Measurements from ENCODE around the gene SNRPD1. TPM values are rescaled to one million over a fixed set of nuclear protein-coding genes. Genes with fewer than 3 reads are reported as not detected.
"Not testable (repeated sequence)": the region's sequence is repeated elsewhere in the genome, so short reads cannot be mapped to it uniquely, and the experiment has no call there.

The SNRPD1 gene
- total RNA-seq, 1 donor from 2014 or later = 58.1 TPM

DNA sequence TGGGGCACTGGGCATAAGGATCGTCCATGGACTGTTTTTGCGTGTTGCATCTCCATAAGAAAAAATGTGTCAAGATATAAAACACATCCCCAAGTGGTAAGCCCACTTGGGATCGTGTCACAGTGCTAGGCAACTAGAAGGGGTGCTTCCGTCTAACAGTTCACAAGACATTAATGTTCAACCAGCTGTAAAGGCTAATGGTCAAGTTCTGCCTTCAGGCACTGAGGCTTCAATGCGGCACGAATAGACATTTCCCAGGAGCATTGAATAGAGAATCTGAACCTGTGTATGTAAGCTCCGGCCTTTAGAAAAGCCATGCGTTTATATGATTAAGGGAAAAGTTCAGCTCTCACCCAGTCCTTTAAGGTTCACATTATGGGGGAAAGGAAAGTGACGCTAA lies 50.5 kb downstream of the SNRPD1 start:
- Mint-ChIP-seq H3K36me3 (ENCODE audit: low read depth) (peaks cover 29% of the 10 kb centered on the region), H3K27me3 (no peaks in the 10 kb centered on the region), H3K27ac (no peak overlapping the region), H3K4me3 (no peak overlapping the region), H3K4me1 (no peaks in the 10 kb centered on the region), H3K9me3 (no peaks in the 10 kb centered on the region)
- ChIA-PET CTCF (no interaction called here), POLR2A (interaction anchor here (0.6 kb wide), 1 partner anchor 100 kb away, joined by 3 read pairs; no protein-coding TSS in a partner anchor)
- TF ChIP-seq, protein P1, sequence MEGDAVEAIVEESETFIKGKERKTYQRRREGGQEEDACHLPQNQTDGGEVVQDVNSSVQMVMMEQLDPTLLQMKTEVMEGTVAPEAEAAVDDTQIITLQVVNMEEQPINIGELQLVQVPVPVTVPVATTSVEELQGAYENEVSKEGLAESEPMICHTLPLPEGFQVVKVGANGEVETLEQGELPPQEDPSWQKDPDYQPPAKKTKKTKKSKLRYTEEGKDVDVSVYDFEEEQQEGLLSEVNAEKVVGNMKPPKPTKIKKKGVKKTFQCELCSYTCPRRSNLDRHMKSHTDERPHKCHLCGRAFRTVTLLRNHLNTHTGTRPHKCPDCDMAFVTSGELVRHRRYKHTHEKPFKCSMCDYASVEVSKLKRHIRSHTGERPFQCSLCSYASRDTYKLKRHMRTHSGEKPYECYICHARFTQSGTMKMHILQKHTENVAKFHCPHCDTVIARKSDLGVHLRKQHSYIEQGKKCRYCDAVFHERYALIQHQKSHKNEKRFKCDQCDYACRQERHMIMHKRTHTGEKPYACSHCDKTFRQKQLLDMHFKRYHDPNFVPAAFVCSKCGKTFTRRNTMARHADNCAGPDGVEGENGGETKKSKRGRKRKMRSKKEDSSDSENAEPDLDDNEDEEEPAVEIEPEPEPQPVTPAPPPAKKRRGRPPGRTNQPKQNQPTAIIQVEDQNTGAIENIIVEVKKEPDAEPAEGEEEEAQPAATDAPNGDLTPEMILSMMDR (IDR thresholded peaks at IDR 0.05) = no peak
- no peak for DNase-seq
- ATAC-seq (ENCODE audit: low read depth) = no peak
- intact Hi-C loops (cut with micrococcal nuclease) = no loop called here

DNA sequence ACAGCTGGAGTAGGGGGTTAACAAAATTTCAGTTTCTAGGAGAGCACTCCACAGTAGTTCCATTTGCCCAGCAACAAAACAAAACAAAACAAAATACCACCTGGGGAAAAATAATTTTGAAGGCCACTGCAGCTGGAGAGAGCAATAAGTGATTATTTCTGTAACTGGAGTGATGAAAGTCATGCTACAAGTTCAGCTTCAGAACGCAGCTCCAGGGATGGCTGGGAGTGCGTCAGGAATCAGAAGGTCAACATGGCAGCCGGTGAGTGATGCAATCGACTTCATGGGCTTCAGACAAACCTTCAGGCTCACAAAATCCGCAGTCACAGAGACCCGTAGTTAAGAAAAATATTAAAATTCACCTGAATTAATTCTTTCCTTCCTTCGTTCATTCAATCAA lies 51.5 kb downstream of the SNRPD1 start:
- Mint-ChIP-seq H3K36me3 (ENCODE audit: low read depth) (peaks cover 25% of the 10 kb centered on the region), H3K4me3 (no peak overlapping the region), H3K27me3 (no peaks in the 10 kb centered on the region), H3K9me3 (no peaks in the 10 kb centered on the region), H3K27ac (no peak overlapping the region), H3K4me1 (no peaks in the 10 kb centered on the region)
- TF ChIP-seq, protein P1 (IDR thresholded peaks at IDR 0.05) = no peak
- intact Hi-C loops (cut with micrococcal nuclease) = no loop called here
- ChIA-PET POLR2A (no interaction called here), CTCF (no interaction called here)
- DNase-seq (no peak), ATAC-seq (ENCODE audit: low read depth) (no peak)

DNA sequence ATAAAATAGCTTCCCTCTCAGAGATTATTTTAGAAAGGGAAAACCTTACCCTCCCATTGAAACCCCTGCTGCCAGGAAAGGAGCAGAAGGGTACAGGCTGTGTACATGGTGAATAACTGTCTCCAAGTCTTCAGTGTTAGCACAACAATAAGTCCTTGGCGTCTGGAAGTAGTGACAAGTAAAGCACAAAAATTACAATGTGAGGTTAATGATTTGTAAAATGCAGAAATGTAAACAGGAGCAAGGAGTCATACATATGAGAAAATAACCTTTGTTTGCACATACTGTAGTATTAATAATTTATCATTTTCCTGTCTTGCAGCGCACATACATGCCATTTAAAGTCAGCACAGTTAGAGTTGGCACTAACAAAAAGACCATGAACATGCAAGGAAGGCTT lies 52.0 kb downstream of the SNRPD1 start:
- Mint-ChIP-seq H3K4me3 (no peak overlapping the region), H3K9me3 (no peaks in the 10 kb centered on the region), H3K27ac (no peak overlapping the region), H3K36me3 (ENCODE audit: low read depth) (peaks cover 25% of the 10 kb centered on the region), H3K4me1 (no peaks in the 10 kb centered on the region), H3K27me3 (no peaks in the 10 kb centered on the region)
- DNase-seq (no peak), ATAC-seq (ENCODE audit: low read depth) (no peak)
- ChIA-PET POLR2A (no interaction called here), CTCF (no interaction called here)
- TF ChIP-seq, protein P1 (IDR thresholded peaks at IDR 0.05) = no peak
- intact Hi-C loops (cut with micrococcal nuclease) = no loop called here

DNA sequence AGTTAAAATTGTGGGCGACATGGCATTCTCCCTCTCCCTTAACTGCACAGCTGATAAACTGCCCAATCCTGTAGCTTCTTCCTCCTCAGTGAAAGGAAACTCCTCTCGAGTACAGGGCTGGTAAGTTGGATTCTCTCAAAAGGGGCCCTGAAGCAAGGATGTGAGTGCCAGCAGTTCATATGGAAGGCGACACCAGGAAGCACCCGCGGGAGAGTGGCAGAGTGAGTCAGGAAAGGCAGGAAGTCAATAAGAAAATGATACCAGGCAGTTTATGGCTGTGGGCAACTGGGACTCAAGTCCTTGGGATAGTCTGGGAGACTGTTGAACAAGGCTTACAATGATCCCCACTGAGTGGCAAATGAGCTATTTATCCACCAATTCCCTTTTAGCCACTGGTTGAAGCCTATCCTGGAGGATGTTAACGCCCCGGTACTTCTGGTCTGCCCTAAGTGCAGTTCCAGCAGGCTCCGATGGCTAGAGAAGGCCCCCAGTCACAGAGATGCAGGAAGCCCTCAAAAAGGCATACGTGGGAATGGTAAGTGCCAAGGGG lies 57.7 kb downstream of the SNRPD1 start:
- Mint-ChIP-seq H3K27me3 (no peaks in the 10 kb centered on the region), H3K27ac (no peak overlapping the region), H3K36me3 (ENCODE audit: low read depth) (peaks cover 2% of the 10 kb centered on the region), H3K9me3 (no peaks in the 10 kb centered on the region), H3K4me1 (no peaks in the 10 kb centered on the region), H3K4me3 (no peak overlapping the region)
- intact Hi-C loops (cut with micrococcal nuclease) = loop anchor here (5.0 kb wide), 1 partner anchor 32 kb away; the partner anchor contains the start of gene ABHD3
- no peak for ATAC-seq (ENCODE audit: low read depth)
- TF ChIP-seq, protein P1 (IDR thresholded peaks at IDR 0.05) = no peak
- ChIA-PET CTCF (no interaction called here), POLR2A (no interaction called here)
- DNase-seq = no peak

DNA sequence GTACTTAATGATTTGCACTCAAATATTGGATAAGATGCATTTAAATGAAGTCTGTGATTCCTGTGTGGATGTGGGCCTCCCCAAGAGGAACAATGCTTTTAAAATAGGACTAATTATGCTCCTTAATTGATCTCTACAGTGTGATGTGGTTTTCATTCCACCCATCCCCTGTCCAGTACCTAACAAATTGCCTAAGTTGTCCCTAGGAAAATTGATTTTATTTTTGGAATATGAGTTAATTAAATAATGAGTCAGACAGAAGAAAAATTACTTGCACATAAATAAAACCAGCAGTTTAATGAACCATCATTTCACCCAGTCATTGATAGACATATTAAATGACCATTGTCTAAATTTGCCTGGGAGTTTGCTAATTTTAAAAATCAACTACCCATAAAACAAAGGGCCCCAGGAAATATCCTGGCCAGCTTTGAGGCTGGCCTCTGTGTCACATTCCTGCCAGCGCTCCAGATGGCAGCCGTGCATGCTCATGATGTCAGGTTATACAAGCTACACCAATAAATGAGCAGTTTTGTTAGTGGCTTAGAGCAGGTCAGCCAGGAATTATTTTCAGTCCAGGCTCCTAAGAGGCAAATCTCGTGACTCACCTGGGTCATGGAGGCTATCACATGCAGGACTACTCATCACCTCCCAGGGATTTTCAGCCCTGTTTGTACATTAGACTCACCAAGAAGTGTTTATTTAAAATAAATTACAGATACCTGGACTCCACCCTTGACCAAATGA lies 60.6 kb downstream of the SNRPD1 start:
- no peaks in the 10 kb centered on the region for H3K4me1 Mint-ChIP-seq
- POLR2A ChIA-PET = no interaction called here

DNA sequence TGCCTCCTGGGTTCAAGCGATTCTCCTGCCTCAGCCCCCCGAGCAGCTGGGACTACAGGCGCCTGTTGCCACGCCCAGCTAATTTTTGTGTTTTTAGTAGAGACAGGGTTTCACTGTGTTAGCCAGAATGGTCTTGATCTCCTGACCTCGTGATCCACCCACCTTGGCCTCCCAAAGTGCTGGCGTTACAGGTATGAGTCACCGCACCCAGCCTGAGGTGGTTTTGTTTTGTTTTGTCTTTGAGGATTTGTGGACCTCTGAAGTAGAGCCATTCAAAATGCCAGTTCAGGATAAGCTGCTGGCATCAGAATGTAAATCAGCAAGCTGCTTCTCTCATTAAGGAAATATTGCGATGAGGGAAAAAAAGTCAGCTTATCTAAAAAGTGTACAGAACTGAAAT lies 63.2 kb downstream of the SNRPD1 start:
- H3K4me1 Mint-ChIP-seq; CTCF ChIA-PET; H3K27ac Mint-ChIP-seq; POLR2A ChIA-PET; H3K27me3 Mint-ChIP-seq; intact Hi-C loops (cut with micrococcal nuclease); DNase-seq; ATAC-seq (ENCODE audit: low read depth); H3K9me3 Mint-ChIP-seq; H3K4me3 Mint-ChIP-seq; H3K36me3 Mint-ChIP-seq (ENCODE audit: low read depth): not testable (repeated sequence)

More for the DNA sequence above, 60.6 kb downstream of the SNRPD1 start:
- H3K27ac Mint-ChIP-seq = no peak overlapping the region
- intact Hi-C loops (cut with micrococcal nuclease) = no loop called here
- TF ChIP-seq, protein P1 (IDR thresholded peaks at IDR 0.05) = no peak
- H3K9me3 Mint-ChIP-seq = no peaks in the 10 kb centered on the region
- CTCF ChIA-PET = no interaction called here
- H3K27me3 Mint-ChIP-seq = no peaks in the 10 kb centered on the region
- no peak for DNase-seq
- ATAC-seq (ENCODE audit: low read depth) = no peak
- H3K4me3 Mint-ChIP-seq = no peak overlapping the region
- H3K36me3 Mint-ChIP-seq (ENCODE audit: low read depth) = peaks cover 9% of the 10 kb centered on the region
